ENCODE data around the gene OCSTAMP.

OCSTAMP gene

GRCh38 chr20:46551522-46552381, 1.3 kb upstream of the OCSTAMP start:
- DNase-seq = peak; percentile 55 to 68 (median 61)

- peak; percentile 45 to 65 (median 46) for DNase-seq
These were observed 1.1 kb downstream of the OCSTAMP start for GRCh38 chr20:46549188-46549972.

- DNase-seq = no peak
These were observed 1.8 kb downstream of the OCSTAMP start for GRCh38 chr20:46548688-46549087.

- no peak for DNase-seq
These were observed 2.5 kb downstream of the OCSTAMP start for GRCh38 chr20:46547995-46548394.

GRCh38 chr20:46546936-46547335, 3.5 kb downstream of the OCSTAMP start:
- no peak for DNase-seq

GRCh38 chr20:46546298-46546697, 4.2 kb downstream of the OCSTAMP start:
- DNase-seq = no peak

GRCh38 chr20:46545827-46546138, 4.7 kb downstream of the OCSTAMP start:
- DNase-seq = no peak

GRCh38 chr20:46545077-46545826, 5.2 kb downstream of the OCSTAMP start:
- DNase-seq = peak; percentile 89 to 96 (median 94)

GRCh38 chr20:46544576-46544975, 5.9 kb downstream of the OCSTAMP start:
- peak in 1 of 3 donors; percentile 54 for DNase-seq

- DNase-seq = no peak
These were observed 6.5 kb downstream of the OCSTAMP start for GRCh38 chr20:46543959-46544358.

GRCh38 chr20:46543033-46543432, 7.4 kb downstream of the OCSTAMP start:
- no peak for DNase-seq

GRCh38 chr20:46541229-46541935, 9.1 kb downstream of the OCSTAMP start:
- DNase-seq = no peak

GRCh38 chr20:46539113-46539512, 11.3 kb downstream of the OCSTAMP start:
- no peak for DNase-seq

- no peak for DNase-seq
These were observed 19.8 kb downstream of the OCSTAMP start for GRCh38 chr20:46530640-46531039.

- peak in 2 of 3 donors; percentile 39 to 43 for DNase-seq
These were observed 26.6 kb downstream of the OCSTAMP start for GRCh38 chr20:46523696-46524328.

GRCh38 chr20:46523108-46523507, 27.3 kb downstream of the OCSTAMP start:
- no peak for DNase-seq

- peak; percentile 63 to 76 (median 72) for DNase-seq
These were observed 29.4 kb downstream of the OCSTAMP start for GRCh38 chr20:46520976-46521579.

GRCh38 chr20:46520540-46520939, 29.9 kb downstream of the OCSTAMP start:
- DNase-seq = no peak

GRCh38 chr20:46519471-46520068, 30.9 kb downstream of the OCSTAMP start:
- no peak for DNase-seq

- peak; percentile 22 to 79 (median 27) for DNase-seq
These were observed 37.3 kb downstream of the OCSTAMP start, which contains the start of gene ZNF334 for GRCh38 chr20:46512943-46513844. TSS of gene ZNF334 (minus strand) at chr20:46513559. CDS start at chr20:46512102, 1,457 bp downstream.
